Mesothelial cell of epicardium (in vitro differentiated cells): ENCODE data around the gene SLC39A6. TPM values are rescaled to one million over a fixed set of nuclear protein-coding genes. Genes with fewer than 3 reads are reported as not detected.
"Not testable (repeated sequence)": the region's sequence is repeated elsewhere in the genome, so short reads cannot be mapped to it uniquely, and the experiment has no call there.

ENCODE experiments used
- DNase-seq, 2 experiments: peaks; one replicate each; pipeline ENCODE4 v3.0.0; 2021; ENCODE audit warnings: low spot score in 2 of 2; ENCODE audit not compliant: unreplicated experiment in 2 of 2
- H3K27ac Mint-ChIP-seq: 2 replicates; pipeline ENCODE4 v1.8.0; 2021; ENCODE audit warnings: mixed read lengths
- H3K27me3 Mint-ChIP-seq: 2 replicates; pipeline ENCODE4 v1.8.0; 2021; ENCODE audit warnings: low read depth, mixed read lengths
- H3K36me3 Mint-ChIP-seq: 2 replicates; pipeline ENCODE4 v1.8.0; 2021; ENCODE audit warnings: mixed read lengths
- H3K4me1 Mint-ChIP-seq: 2 replicates; pipeline ENCODE4 v1.8.0; 2021; ENCODE audit warnings: mixed read lengths
- H3K4me3 Mint-ChIP-seq: 2 replicates; pipeline ENCODE4 v1.8.0; 2021; ENCODE audit warnings: mild to moderate bottlenecking, moderate library complexity, mixed read lengths
- H3K9me3 Mint-ChIP-seq: 2 replicates; pipeline ENCODE4 v1.8.0; 2021; ENCODE audit warnings: mixed read lengths
- total RNA-seq: library from RNA; stranded (reverse); gene quantifications from 3 replicates; pipeline ENCODE4 v1.2.1, GENCODE V29; 2021
- TF ChIP-seq, protein P1 (sequence below): fragments of 200-600 bp; sonication (generic); IDR thresholded peaks from one replicate; pipeline ENCODE4 v1.5.0; 2021; ENCODE audit warnings: antibody characterized with exemption; ENCODE audit not compliant: unreplicated experiment

The SLC39A6 gene
- total RNA-seq, 1 donor from 2014 or later = 43.1 TPM

GRCh38 chr18:36124841-36125240, 4.3 kb downstream of the SLC39A6 start:
- Mint-ChIP-seq H3K9me3 (no peaks in the 10 kb centered on the region), H3K27ac (no peak overlapping the region), H3K27me3 (no peaks in the 10 kb centered on the region), H3K4me1 (peaks cover 8% of the 10 kb centered on the region), H3K4me3 (no peak overlapping the region), H3K36me3 (peaks cover 14% of the 10 kb centered on the region)
- no peak for DNase-seq
- TF ChIP-seq, protein P1, sequence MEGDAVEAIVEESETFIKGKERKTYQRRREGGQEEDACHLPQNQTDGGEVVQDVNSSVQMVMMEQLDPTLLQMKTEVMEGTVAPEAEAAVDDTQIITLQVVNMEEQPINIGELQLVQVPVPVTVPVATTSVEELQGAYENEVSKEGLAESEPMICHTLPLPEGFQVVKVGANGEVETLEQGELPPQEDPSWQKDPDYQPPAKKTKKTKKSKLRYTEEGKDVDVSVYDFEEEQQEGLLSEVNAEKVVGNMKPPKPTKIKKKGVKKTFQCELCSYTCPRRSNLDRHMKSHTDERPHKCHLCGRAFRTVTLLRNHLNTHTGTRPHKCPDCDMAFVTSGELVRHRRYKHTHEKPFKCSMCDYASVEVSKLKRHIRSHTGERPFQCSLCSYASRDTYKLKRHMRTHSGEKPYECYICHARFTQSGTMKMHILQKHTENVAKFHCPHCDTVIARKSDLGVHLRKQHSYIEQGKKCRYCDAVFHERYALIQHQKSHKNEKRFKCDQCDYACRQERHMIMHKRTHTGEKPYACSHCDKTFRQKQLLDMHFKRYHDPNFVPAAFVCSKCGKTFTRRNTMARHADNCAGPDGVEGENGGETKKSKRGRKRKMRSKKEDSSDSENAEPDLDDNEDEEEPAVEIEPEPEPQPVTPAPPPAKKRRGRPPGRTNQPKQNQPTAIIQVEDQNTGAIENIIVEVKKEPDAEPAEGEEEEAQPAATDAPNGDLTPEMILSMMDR = no peak

DNA sequence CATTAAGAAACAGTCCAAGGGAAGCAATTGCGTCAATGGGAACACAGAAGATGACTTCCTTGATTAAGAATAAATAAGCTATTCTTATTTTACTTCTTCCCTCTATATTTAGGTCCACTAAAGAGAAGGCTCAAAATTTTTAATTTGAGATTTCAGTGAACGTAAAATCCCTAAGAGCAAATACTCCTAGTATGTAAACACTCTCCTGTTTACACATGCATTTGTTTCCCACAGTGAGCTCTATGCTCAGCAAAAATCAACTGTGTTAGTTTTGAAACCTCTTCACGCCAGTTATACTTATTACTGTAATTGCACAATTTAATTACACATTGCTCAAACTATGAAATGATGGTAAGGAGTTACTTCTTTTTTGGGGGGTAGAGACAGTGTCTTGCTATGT, 8.8 kb downstream of the SLC39A6 start:
- Mint-ChIP-seq H3K27ac (no peak overlapping the region), H3K4me3 (no peak overlapping the region), H3K4me1 (no peaks in the 10 kb centered on the region), H3K27me3 (no peaks in the 10 kb centered on the region), H3K36me3 (peaks cover 29% of the 10 kb centered on the region), H3K9me3 (no peaks in the 10 kb centered on the region)
- TF ChIP-seq, protein P1 = no peak
- DNase-seq = no peak

GRCh38 chr18:36116771-36117170, 12.4 kb downstream of the SLC39A6 start:
- H3K4me3 Mint-ChIP-seq, H3K4me1 Mint-ChIP-seq, H3K27ac Mint-ChIP-seq, H3K9me3 Mint-ChIP-seq, DNase-seq, H3K27me3 Mint-ChIP-seq: not testable (repeated sequence)
- peaks cover 39% of the 10 kb centered on the region for H3K36me3 Mint-ChIP-seq

- H3K27ac Mint-ChIP-seq = no peak overlapping the region
- peaks cover 2% of the 10 kb centered on the region for H3K4me1 Mint-ChIP-seq
- H3K4me3 Mint-ChIP-seq = no peak overlapping the region
- no peaks in the 10 kb centered on the region for H3K27me3 Mint-ChIP-seq
- no peak for DNase-seq
- no peaks in the 10 kb centered on the region for H3K9me3 Mint-ChIP-seq
- H3K36me3 Mint-ChIP-seq = peaks cover 45% of the 10 kb centered on the region
- TF ChIP-seq, protein P1 = no peak
Observed at GRCh38 chr18:36114738-36115137, 14.4 kb downstream of the SLC39A6 start.

- TF ChIP-seq, protein P1 = no peak
Observed at GRCh38 chr18:36114251-36114650, 14.9 kb downstream of the SLC39A6 start.

GRCh38 chr18:36112302-36112701, 16.8 kb downstream of the SLC39A6 start:
- Mint-ChIP-seq H3K4me1 (peaks cover 2% of the 10 kb centered on the region), H3K4me3 (no peak overlapping the region), H3K9me3 (no peaks in the 10 kb centered on the region), H3K27me3 (no peaks in the 10 kb centered on the region), H3K36me3 (peaks cover 47% of the 10 kb centered on the region), H3K27ac (no peak overlapping the region)
- no peak for DNase-seq
- TF ChIP-seq, protein P1 = no peak

More at GRCh38 chr18:36114251-36114650, 14.9 kb downstream of the SLC39A6 start:
- Mint-ChIP-seq H3K27ac (no peak overlapping the region), H3K4me3 (no peak overlapping the region), H3K36me3 (peaks cover 45% of the 10 kb centered on the region), H3K27me3 (no peaks in the 10 kb centered on the region), H3K9me3 (no peaks in the 10 kb centered on the region), H3K4me1 (peaks cover 2% of the 10 kb centered on the region)
- no peak for DNase-seq
